ENCODE measurements around the gene BACH2. TPM values are rescaled to one million over a fixed set of nuclear protein-coding genes. Genes with fewer than 3 reads are reported as not detected.

Gene BACH2
- total and polyA plus RNA-seq, 4 donors, result 0.78 to 17.4 (median 3.2) TPM

DNA sequence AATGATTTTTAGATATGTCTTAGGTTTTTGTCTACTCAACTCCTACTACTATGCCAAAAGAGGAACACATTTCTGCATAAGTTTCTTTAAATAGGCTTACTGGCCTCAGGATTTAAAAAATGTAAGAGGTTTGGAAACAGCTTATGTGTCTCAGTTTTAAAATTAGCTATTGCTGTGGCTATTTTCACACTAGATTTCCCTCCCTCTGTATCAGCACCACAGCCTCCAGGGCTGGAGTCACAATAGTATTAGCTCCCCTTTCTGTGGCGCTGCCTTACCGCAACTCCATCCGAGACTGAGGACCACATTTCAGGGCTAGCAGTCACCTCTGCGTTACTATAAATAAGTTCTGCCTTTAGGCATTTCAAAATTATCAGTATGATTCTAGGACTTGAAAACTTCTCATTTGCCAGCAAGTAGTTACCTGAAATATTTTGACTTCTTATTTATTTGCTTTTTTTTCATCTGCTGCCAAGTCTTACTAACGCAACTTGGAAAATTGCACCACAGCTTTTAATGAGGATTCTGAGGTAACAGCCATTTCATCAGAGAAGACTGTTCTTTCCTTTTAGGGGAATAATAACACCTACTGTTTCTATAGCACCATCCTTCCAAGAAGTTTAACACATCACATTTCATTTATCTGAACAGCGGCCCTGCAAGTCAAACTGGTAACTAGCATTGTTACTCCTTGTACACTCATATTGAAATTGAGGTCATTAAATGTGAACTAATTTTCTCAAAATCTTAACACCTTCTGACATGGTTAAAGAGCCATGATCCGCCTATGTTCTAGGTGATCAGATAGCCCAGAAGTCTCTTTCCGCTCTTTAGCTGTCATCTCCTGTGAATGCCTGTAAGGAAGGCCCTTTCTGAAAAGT is 296.5 kb downstream of the BACH2 start:
- DNase-seq, result no peak
- Histone ChIP-seq H3K27me3 (ENCODE audit: control insufficient read depth in 3 of 3, insufficient read depth in 3 of 3, low read length in 2 of 3) (peaks cover 0 to 6% (median 0%) of the 10 kb centered on the region in 3 donors), H3K9ac (ENCODE audit: insufficient read depth in 1 of 2, low read length in 2 of 2) (no peak overlapping the region), H3K36me3 (ENCODE audit: control insufficient read depth in 4 of 4, insufficient read depth in 4 of 4, low read length in 4 of 4) (peaks cover 0 to 3% (median 0%) of the 10 kb centered on the region in 4 donors), H3K4me3 (no peak overlapping the region), H3K9me3 (ENCODE audit: control insufficient read depth in 4 of 4, insufficient read depth in 3 of 4, low read length in 3 of 4) (peaks cover 0 to 2% (median 0%) of the 10 kb centered on the region in 4 donors), H3K4me1 (ENCODE audit: control insufficient read depth in 5 of 5, insufficient read depth in 5 of 5, low read length in 5 of 5) (peaks cover 7 to 26% (median 16%) of the 10 kb centered on the region in 5 donors), H3K27ac (ENCODE audit: low read depth in 1 of 2, low read length in 1 of 2) (no peak overlapping the region)
- TF ChIP-seq, protein P1, sequence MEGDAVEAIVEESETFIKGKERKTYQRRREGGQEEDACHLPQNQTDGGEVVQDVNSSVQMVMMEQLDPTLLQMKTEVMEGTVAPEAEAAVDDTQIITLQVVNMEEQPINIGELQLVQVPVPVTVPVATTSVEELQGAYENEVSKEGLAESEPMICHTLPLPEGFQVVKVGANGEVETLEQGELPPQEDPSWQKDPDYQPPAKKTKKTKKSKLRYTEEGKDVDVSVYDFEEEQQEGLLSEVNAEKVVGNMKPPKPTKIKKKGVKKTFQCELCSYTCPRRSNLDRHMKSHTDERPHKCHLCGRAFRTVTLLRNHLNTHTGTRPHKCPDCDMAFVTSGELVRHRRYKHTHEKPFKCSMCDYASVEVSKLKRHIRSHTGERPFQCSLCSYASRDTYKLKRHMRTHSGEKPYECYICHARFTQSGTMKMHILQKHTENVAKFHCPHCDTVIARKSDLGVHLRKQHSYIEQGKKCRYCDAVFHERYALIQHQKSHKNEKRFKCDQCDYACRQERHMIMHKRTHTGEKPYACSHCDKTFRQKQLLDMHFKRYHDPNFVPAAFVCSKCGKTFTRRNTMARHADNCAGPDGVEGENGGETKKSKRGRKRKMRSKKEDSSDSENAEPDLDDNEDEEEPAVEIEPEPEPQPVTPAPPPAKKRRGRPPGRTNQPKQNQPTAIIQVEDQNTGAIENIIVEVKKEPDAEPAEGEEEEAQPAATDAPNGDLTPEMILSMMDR (IDR thresholded peaks at IDR 0.05; ENCODE audit: control extremely low read depth, extremely low read depth), result no peak
- peak; percentile 16 for ATAC-seq (ENCODE audit: insufficient read depth, low FRiP score)
- 74 to 76% methylated on average over 8 of the region's 8 CpGs for WGBS, 2 donors

DNA sequence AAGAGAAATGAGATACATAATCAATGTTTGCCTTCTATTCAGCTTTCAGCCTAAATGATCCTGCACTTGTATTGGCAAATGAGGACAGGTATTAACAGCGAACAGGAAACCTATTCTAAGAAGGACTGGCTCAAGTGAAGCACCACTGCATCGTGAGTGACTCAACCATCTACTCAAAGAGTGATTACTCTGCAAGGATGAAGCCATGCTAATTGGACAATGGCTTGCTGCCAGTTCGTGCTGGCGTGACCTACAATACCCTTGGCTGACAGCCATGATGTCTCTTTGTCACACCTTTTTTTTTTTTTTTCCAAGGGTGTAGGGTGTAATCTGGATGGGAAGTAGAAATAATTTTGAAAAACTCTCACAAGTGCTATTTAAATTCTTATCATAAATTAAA is 297.5 kb downstream of the BACH2 start:
- Histone ChIP-seq H3K27me3 (ENCODE audit: control insufficient read depth in 3 of 3, insufficient read depth in 3 of 3, low read length in 2 of 3) (peaks cover 0 to 6% (median 0%) of the 10 kb centered on the region in 3 donors), H3K36me3 (ENCODE audit: control insufficient read depth in 4 of 4, insufficient read depth in 4 of 4, low read length in 4 of 4) (peaks cover 0 to 3% (median 0%) of the 10 kb centered on the region in 4 donors), H3K9ac (ENCODE audit: insufficient read depth in 1 of 2, low read length in 2 of 2) (no peak overlapping the region), H3K4me1 (ENCODE audit: control insufficient read depth in 5 of 5, insufficient read depth in 5 of 5, low read length in 5 of 5) (peaks cover 7 to 26% (median 16%) of the 10 kb centered on the region in 5 donors), H3K4me3 (no peak overlapping the region), H3K27ac (ENCODE audit: low read depth in 1 of 2, low read length in 1 of 2) (no peak overlapping the region), H3K9me3 (ENCODE audit: control insufficient read depth in 4 of 4, insufficient read depth in 3 of 4, low read length in 3 of 4) (peaks cover 0 to 2% (median 0%) of the 10 kb centered on the region in 4 donors)
- TF ChIP-seq, protein P1 (IDR thresholded peaks at IDR 0.05; ENCODE audit: control extremely low read depth, extremely low read depth), result no peak
- 37 to 70% methylated on average over 4 of the region's 4 CpGs for WGBS, 2 donors
- DNase-seq, result peak in 1 of 3 donors; percentile 48
- no peak for ATAC-seq (ENCODE audit: insufficient read depth, low FRiP score)

DNA sequence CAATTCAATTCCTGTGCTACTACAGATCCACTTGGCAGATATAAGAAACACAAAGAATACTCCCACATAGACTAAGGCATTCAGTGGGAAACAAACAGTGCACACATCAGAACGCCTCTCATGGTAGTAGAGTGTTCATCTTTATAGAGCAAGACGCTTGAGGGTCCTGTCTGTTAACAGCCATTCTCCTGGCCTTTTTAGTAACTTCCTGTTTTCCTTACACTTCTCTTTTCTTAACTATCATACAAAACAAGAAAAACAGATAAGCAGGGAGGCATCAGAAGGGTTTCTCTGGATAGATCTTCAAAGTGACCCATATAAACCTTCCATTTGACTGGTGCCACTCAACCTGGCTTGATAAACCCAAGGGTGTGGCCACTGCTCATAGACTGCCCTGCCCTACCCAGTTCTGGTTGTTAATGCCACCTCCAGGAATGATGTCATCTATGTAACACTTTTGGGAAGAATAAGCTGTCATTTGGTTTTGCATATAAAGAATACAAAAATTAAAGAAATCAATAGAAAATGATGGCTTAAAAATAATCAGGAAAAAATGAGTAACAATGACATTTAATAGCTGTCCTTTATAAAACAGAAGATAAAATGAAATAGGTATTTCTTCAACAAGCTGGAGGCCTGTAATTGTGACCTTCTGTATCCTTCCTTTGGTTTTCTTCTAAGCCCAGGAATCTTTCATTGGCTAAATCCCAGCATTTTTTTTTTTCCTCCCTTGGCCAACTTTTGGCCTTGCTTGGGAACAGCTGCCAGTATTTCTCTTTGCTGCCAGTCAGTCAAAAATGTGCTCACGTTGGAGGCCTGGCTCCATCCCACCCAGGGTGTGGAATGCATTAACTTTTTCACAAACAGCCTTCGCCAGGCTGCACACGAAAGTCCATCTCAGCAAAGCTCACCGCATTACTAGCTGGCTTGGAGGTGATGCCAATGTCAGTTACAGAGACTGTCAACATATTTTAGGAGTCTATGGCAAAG is 298.9 kb downstream of the BACH2 start:
- 74 to 78% methylated on average over 6 of the region's 6 CpGs for WGBS, 2 donors
- H3K9ac ChIP-seq (ENCODE audit: insufficient read depth in 1 of 2, low read length in 2 of 2), result no peak overlapping the region
- peaks cover 7 to 26% (median 16%) of the 10 kb centered on the region in 5 donors for H3K4me1 ChIP-seq (ENCODE audit: control insufficient read depth in 5 of 5, insufficient read depth in 5 of 5, low read length in 5 of 5)
- peaks cover 0 to 3% (median 0%) of the 10 kb centered on the region in 4 donors for H3K36me3 ChIP-seq (ENCODE audit: control insufficient read depth in 4 of 4, insufficient read depth in 4 of 4, low read length in 4 of 4)
- H3K4me3 ChIP-seq, result no peak overlapping the region
- peaks cover 0 to 6% (median 0%) of the 10 kb centered on the region in 3 donors for H3K27me3 ChIP-seq (ENCODE audit: control insufficient read depth in 3 of 3, insufficient read depth in 3 of 3, low read length in 2 of 3)
- DNase-seq (peak; percentile 23 to 60 (median 34)), ATAC-seq (ENCODE audit: insufficient read depth, low FRiP score) (no peak)
- TF ChIP-seq, protein P1 (IDR thresholded peaks at IDR 0.05; ENCODE audit: control extremely low read depth, extremely low read depth), result no peak
- H3K9me3 ChIP-seq (ENCODE audit: control insufficient read depth in 4 of 4, insufficient read depth in 3 of 4, low read length in 3 of 4), result peaks cover 0 to 2% (median 0%) of the 10 kb centered on the region in 4 donors
- no peak overlapping the region for H3K27ac ChIP-seq (ENCODE audit: low read depth in 1 of 2, low read length in 1 of 2)
